Thyroid gland (tissue), 4 donors: ENCODE measurements around the gene TPCN2. TPM values are rescaled to one million over a fixed set of nuclear protein-coding genes. Genes with fewer than 3 reads are reported as not detected.

ENCODE experiments used
- DNase-seq, 2 donors: peaks; one replicate each; pipeline ENCODE4 v3.0.0-alpha.2; 2019
- H3K27ac ChIP-seq, 3 donors: fragments of 200-600 bp; sonication (generic); 1 replicate in 2 of 3; 2 replicates in 1 of 3; pipeline ENCODE4 v1.5.1; 2016 to 2019; ENCODE audit warnings: mild to moderate bottlenecking in 1 of 3, moderate library complexity in 1 of 3
- H3K27me3 ChIP-seq: fragments of 200-600 bp; sonication (generic); one replicate; pipeline ENCODE4 v1.5.1; 2019
- H3K36me3 ChIP-seq, 2 donors: fragments of 200-600 bp; sonication (generic); one replicate each; pipeline ENCODE4 v1.5.1; 2016 to 2019
- H3K4me1 ChIP-seq, 2 donors: fragments of 200-600 bp; sonication (generic); one replicate each; pipeline ENCODE4 v1.5.1; 2017 to 2019
- H3K4me3 ChIP-seq, 3 donors: fragments of 200-600 bp; sonication (generic); replicated peaks in 1 of 3; 1 replicate in 2 of 3; 2 replicates in 1 of 3; pipeline ENCODE4 v1.5.1; 2016; ENCODE audit warnings: mild to moderate bottlenecking in 1 of 3
- H3K9me3 ChIP-seq: fragments of 200-600 bp; sonication (generic); one replicate; pipeline ENCODE4 v1.5.1; 2017
- CTCF ChIP-seq, 6 experiments: fragments of 200-600 bp in 3 of 6; fragments of 450-650 bp in 3 of 6; sonication (generic) in 3 of 6; IDR thresholded peaks; one replicate each; pipeline ENCODE4 v1.5.1; 2016 to 2019; ENCODE audit warnings: antibody characterized with exemption in 6 of 6, mild to moderate bottlenecking in 2 of 6, inconsistent platforms in 1 of 6, moderate library complexity in 1 of 6
- POLR2A ChIP-seq, 2 donors: fragments of 450-650 bp; IDR thresholded peaks; one replicate each; pipeline ENCODE4 v1.6.1; 2017; ENCODE audit warnings: antibody characterized with exemption in 2 of 2, mild to moderate bottlenecking in 2 of 2, moderate library complexity in 1 of 2
- WGBS, 2 donors: methylation state at CpG; one replicate each; pipeline ENCODE4 v1.1.5; 2017; 5-methylcytosine and 5-hydroxymethylcytosine counted together
- intact Hi-C: fragments of 100-400 bp; cut with DNase I; formaldehyde crosslinking; loops from one replicate; pipeline ENCODE4 v1.15.1; 2023
- total RNA-seq, 4 donors: library from RNA; depleted of rRNA; stranded (reverse); fragments of >200 nt; gene quantifications; one replicate each; pipeline ENCODE4 v1.2.3, GENCODE V29; 2016

The TPCN2 gene
- total RNA-seq, 4 donors from 2014 or later = 10.5 to 30.4 (median 13.7) TPM

DNA sequence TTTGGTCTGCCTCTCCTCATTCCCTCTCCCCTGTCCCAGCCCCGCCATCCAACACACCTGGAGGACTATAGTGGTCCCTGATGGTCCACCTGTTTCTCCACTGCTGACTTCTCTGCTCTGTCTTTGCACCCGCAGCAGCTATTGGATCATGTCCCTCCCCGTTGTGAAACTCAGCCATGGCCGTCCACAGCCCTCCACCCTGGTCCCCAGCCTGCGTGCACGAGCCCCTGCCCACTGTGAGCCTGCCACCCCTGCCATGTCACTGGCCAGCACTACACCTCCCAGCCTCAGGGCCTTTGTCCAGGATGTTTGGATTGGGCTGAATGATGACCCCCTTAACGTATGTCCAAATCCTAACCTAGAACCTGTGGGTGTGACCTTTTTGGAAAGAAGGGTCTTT is 59.3 kb downstream of the TPCN2 start:
- no peaks in the 10 kb centered on the region for H3K27me3 ChIP-seq
- DNase-seq = no peak
- H3K27ac ChIP-seq = no peak overlapping the region
- H3K9me3 ChIP-seq = no peaks in the 10 kb centered on the region
- peaks cover 19 to 21% of the 10 kb centered on the region in 2 donors for H3K4me1 ChIP-seq
- intact Hi-C loops = loop anchor here (10.0 kb wide), 1 partner anchor 187 kb away; the partner anchor contains the start of gene MYEOV
- TF ChIP-seq CTCF (IDR thresholded peaks at IDR 0.05) (no peak), POLR2A (IDR thresholded peaks at IDR 0.05) (no peak)
- no peaks in the 10 kb centered on the region for H3K36me3 ChIP-seq
- WGBS, 2 donors = 96 to 97% methylated on average over 7 of the region's 7 CpGs
- no peak overlapping the region for H3K4me3 ChIP-seq

DNA sequence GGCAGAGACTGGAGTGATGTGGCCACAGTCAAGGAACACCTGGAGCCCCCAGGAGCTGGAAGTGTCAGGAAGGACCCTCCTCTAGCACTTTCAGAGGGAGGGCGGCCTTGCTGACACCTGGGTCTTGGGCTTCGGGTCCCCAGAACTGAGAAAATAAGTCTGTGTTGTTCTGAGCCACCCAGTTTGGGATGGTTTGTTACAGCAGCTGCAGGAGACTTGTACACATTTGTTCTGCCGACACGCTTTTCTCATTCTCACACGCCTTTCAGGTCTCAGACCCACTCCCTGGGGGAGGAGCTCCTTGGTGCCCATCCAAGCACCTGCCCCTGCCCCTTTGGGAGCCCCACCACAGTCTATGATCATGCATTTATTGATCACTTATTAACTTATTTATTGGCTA is 59.8 kb downstream of the TPCN2 start:
- TF ChIP-seq POLR2A (IDR thresholded peaks at IDR 0.05) = no peak
- TF ChIP-seq CTCF (IDR thresholded peaks at IDR 0.05) = no peak
- H3K4me1 ChIP-seq = peaks cover 19 to 21% of the 10 kb centered on the region in 2 donors
- WGBS, 2 donors = 85 to 97% methylated on average over 5 of the region's 5 CpGs
- no peak overlapping the region for H3K27ac ChIP-seq
- H3K36me3 ChIP-seq = no peaks in the 10 kb centered on the region
- H3K9me3 ChIP-seq = no peaks in the 10 kb centered on the region
- intact Hi-C loops = loop anchor here (10.0 kb wide), 1 partner anchor 186 kb away; the partner anchor contains the start of gene MYEOV
- H3K27me3 ChIP-seq = no peaks in the 10 kb centered on the region
- DNase-seq = no peak
- H3K4me3 ChIP-seq = no peak overlapping the region

DNA sequence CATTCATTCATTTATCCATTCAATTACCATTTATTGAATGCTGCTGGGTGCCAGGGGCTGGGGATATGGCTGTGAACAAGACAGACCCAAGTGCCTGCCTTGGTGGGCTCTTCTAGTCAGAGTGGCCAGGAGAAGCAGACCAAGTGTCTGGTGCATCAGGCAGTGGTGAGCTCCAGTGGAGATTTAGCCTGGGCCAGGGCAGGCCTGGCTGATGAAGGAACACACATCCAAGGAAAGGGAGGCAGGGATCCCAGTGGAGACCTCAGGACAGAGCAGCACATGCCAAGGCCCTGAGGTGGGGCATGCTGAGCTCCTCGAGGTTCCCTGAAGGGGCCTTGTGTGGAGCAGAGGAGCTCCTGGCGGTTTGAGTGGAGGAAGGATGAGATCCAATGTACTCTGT is 60.4 kb downstream of the TPCN2 start:
- no peaks in the 10 kb centered on the region for H3K27me3 ChIP-seq
- peaks cover 19 to 26% of the 10 kb centered on the region in 2 donors for H3K4me1 ChIP-seq
- DNase-seq = no peak
- intact Hi-C loops = loop anchor here (10.0 kb wide), 1 partner anchor 186 kb away; the partner anchor contains the start of gene MYEOV
- TF ChIP-seq CTCF (IDR thresholded peaks at IDR 0.05) (no peak), POLR2A (IDR thresholded peaks at IDR 0.05) (no peak)
- no peak overlapping the region for H3K4me3 ChIP-seq
- H3K36me3 ChIP-seq = no peaks in the 10 kb centered on the region
- no peaks in the 10 kb centered on the region for H3K9me3 ChIP-seq
- WGBS, 2 donors = 93 to 94% methylated on average over 2 of the region's 2 CpGs
- no peak overlapping the region for H3K27ac ChIP-seq

- Histone ChIP-seq H3K27ac (no peak overlapping the region), H3K27me3 (no peaks in the 10 kb centered on the region), H3K4me1 (peaks cover 29 to 37% of the 10 kb centered on the region in 2 donors), H3K36me3 (no peaks in the 10 kb centered on the region), H3K9me3 (no peaks in the 10 kb centered on the region), H3K4me3 (no peak overlapping the region)
- TF ChIP-seq CTCF (IDR thresholded peaks at IDR 0.05) = no peak
- no peak for TF ChIP-seq POLR2A (IDR thresholded peaks at IDR 0.05)
- DNase-seq = no peak
- intact Hi-C loops = no loop called here
- WGBS, 2 donors = 93 to 94% methylated on average over 6 of the region's 6 CpGs
These were observed 61.7 kb downstream of the TPCN2 start for GRCh38 chr11:69110451-69110850.

DNA sequence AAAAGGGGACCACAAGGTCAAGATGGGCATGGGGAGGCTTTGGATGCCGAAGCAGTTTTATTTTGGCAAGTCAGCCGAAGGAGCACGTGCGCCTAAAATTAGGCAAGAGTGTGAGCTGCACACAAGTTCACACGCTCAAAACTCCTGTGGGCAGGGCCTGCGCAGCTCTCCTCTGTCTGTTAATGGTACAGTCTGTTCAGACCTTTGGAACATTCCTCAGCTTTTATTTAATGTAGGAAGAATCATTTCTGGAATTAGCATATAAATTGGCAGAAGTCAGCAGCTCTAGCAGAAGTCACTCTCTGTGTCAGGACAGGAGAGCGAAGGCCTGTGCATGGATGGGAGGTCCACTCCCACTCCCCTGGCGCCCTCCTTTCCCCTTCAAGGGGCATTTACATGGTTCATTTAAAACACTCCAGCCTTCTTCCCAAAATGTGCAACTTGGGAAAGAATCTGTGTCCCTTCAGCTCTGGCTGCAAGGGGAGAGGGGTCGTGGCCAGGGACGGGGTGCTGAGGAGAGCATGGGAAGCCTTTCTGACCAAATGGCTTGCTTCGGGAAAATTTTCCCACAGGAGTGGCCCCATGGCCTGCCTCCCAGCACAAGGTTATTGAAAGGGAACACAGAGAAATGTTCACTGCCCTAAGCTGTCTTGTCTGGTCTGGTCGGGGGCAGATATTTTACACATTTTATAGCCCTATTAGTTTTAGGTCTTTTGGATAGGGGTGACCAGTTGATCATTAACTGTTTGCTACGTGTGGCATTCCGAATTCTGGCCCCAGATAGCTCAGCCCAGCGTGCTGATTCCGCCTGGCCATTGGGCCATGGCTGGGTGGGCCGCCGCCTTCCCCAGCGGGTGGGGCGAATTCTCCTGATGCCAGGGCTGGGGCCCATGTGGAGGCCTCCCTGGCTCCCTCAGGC is 63.2 kb downstream of the TPCN2 start:
- intact Hi-C loops = no loop called here
- 88 to 92% methylated on average over 17 to 20 of the region's 20 CpGs for WGBS, 2 donors
- Histone ChIP-seq H3K36me3 (no peaks in the 10 kb centered on the region), H3K4me3 (no peak overlapping the region), H3K27ac (no peak overlapping the region), H3K27me3 (no peaks in the 10 kb centered on the region), H3K4me1 (peaks cover 22 to 34% of the 10 kb centered on the region in 2 donors), H3K9me3 (no peaks in the 10 kb centered on the region)
- TF ChIP-seq POLR2A (IDR thresholded peaks at IDR 0.05) (no peak), CTCF (IDR thresholded peaks at IDR 0.05) (no peak)
- no peak for DNase-seq
